Fibroblast of skin of right biceps (primary cell): ENCODE data around the gene HNRNPC.
"Not testable (repeated sequence)": the region's sequence is repeated elsewhere in the genome, so short reads cannot be mapped to it uniquely, and the experiment has no call there.

Source experiments
- DNase-seq: peaks from one replicate; pipeline ENCODE4 v3.0.0-alpha.2; 2013

HNRNPC gene

GRCh38 chr14:21269252-21270046 is at the start of gene HNRNPC:
TSS of gene HNRNPC (minus strand) at chr14:21269442. CDS start at chr14:21234193, 35,249 bp downstream.
- DNase-seq, result peak; percentile 100

GRCh38 chr14:21317398-21317797 is 48.2 kb upstream of the HNRNPC start:
- DNase-seq, result no peak

DNA sequence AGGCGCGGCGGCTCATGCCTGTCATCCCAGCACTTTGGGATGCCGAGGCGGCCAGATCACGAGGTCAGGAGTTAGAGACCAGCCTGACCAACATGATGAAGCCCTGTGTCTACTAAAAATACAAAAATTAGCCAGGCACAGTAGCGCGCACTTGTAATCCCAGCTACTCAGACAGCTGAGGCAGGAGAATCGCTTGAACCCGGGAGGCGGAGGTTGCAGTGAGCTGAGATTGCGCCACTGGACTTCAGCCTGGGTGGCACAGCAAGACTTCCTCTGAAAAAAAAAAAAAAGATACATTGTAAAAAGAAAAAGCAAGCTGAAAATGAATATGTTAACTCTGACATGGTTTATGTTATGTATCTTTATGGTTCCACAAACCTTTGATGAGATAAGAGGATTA is 44.3 kb upstream of the HNRNPC start:
- DNase-seq, result no peak

GRCh38 chr14:21311614-21312013 is 42.4 kb upstream of the HNRNPC start:
- no peak for DNase-seq

GRCh38 chr14:21309956-21310355 is 40.7 kb upstream of the HNRNPC start:
- DNase-seq, result no peak

- DNase-seq, result no peak
Measured at GRCh38 chr14:21309238-21309636, 40.0 kb upstream of the HNRNPC start.

GRCh38 chr14:21308479-21309237 is 39.4 kb upstream of the HNRNPC start:
- peak; percentile 51 for DNase-seq

- DNase-seq, result no peak
Measured at GRCh38 chr14:21308132-21308478, 38.9 kb upstream of the HNRNPC start.

DNA sequence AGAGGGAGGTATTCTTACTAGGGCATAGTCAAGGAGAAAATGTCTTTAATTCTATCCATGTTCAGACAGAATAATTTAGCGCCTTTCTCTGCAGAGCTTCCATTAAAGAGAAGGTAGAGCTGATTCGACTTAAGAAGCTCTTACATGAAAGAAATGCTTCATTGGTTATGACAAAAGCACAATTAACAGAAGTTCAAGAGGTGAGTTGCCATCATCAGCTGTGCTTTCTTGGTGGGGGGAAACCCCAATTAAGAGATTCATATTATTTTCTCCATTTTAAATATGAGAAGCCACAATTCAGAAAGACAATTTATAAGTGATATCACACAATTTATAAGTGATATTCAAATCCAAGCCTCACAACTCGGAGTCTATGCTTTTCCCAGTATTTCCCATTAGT is 38.4 kb upstream of the HNRNPC start:
- DNase-seq, result no peak

DNA sequence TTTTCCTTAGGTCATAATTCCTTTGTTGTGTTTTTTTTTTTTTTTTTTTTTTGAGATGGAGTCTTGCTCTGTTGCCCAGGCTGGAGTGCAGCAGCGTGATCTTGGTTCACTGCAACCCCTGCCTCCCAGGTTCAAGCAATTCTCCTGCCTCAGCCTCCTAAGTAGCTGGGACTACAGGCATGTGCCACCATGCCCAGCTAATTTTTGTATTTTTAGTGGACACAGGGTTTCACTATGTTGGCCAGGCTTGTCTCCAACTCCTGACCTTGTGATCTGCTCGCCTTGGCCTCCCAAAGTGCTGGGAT is 33.5 kb upstream of the HNRNPC start:
- not testable (repeated sequence) for DNase-seq

GRCh38 chr14:21302013-21302835 is 33.0 kb upstream of the HNRNPC start:
- no peak for DNase-seq

GRCh38 chr14:21300892-21301291 is 31.6 kb upstream of the HNRNPC start:
- no peak for DNase-seq

GRCh38 chr14:21299562-21300130 is 30.4 kb upstream of the HNRNPC start:
- DNase-seq, result no peak

DNA sequence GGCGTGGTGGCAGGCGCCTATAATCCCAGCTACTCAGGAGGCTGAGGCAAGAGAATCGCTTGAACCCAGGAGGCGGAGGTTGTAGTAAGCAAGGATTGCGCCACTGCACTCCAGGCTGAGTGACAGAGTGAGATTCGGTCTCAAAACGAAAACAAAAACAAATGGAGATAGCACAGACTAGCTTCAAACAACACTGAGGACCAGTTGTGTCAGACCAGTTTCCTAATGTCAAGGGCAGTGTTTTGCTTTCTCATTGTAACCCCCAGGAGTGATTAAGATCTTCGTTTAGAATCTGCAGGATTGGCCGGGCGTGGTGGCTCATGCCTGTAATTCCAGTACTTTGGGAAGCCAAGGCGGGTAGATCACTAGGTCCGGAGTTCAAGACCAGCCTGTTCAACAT is 29.1 kb upstream of the HNRNPC start:
- no peak for DNase-seq

DNA sequence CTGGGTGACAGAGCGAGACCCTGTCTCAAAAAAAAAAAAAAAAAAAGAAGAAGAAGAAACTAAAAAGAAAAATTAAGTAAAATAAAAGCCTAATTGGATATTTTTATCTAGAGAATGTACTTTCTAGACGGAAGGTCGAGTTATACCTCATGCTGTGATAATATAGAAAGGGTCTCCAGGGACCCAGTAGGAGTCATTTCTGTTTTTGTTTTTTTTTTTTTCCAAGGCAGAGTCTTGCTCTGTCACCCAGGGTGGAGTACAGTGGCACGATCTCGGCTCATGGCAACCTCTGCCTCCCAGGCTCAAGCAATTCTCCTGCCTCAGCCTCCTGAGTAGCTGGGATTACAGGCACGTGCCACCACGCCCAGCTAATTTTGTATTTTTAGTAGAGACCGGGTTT is 24.8 kb upstream of the HNRNPC start:
- not testable (repeated sequence) for DNase-seq

GRCh38 chr14:21287168-21287567 is 17.9 kb upstream of the HNRNPC start:
- DNase-seq, result no peak

GRCh38 chr14:21286516-21286915 is 17.3 kb upstream of the HNRNPC start:
- not testable (repeated sequence) for DNase-seq

DNA sequence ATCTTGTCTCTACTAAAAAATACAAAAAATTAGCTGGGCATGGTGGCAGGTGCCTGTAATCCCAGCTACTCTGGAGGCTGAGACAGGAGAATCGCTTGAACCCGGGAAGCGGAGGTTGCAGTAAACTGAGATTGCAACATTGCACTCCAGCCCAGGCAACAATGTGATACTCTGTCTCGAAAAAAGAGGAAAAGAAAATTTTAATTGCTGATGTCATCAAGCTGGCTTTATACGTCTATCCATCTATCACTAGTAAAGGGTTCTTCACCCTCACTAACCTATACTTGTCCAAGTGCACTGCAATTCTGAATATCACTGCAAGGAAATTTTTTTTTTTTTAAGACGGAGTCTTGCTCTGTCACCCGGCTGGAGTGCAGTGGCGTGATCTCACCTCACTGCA is 12.7 kb upstream of the HNRNPC start:
- not testable (repeated sequence) for DNase-seq

GRCh38 chr14:21279783-21280182 is 10.5 kb upstream of the HNRNPC start, which contains the start of gene RPGRIP1:
TSS of gene RPGRIP1 (plus strand) at chr14:21280083. CDS start at chr14:21287977, 7,894 bp downstream.
- no peak for DNase-seq

DNA sequence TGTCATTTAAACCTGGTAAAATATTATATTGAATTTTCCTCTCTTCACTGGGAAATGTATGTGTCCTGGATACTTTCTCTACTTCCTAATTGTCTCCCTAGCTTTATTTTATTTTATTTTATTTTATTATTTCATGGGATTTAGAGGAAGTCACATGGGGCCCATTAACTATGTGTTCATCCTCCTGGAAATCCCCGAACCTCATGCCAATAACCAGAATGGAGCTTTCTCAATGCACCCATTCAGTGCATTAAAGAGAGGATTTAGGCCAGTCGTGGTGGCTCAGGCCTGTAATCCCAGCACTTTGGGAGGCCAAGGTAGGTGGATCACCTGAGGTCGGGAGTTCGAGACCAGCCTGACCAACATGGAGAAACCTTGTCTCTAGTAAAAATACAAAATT is 9.4 kb upstream of the HNRNPC start:
- DNase-seq, result no peak

DNA sequence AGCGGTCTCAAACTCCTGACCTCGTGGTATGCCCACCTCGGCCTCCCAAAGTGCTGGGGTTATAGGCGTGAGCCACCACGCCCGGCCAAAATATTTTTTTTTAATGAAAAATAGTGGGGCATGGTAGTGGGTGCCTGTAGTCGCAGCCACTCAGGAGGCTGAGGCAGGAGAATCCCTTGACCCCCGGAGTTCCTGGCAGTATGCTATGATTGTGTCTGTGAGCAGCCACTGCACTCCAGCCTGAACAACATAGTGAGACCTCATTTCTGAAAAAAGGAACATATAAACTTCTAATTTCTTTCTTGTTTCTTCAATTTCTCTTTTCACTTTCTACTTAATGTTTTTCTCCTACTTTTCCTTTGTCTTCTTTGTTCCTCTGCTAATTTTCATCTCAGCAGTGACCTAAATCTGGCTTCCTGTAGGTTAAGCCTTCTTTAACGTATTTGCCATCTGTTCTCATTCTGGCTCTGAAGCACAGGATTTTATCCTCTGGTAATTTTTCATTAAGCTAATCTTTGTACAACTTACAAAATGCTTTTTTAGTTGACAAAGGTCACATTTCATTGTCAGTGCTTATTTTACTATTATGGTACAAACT is 6.1 kb upstream of the HNRNPC start:
- DNase-seq, result no peak

DNA sequence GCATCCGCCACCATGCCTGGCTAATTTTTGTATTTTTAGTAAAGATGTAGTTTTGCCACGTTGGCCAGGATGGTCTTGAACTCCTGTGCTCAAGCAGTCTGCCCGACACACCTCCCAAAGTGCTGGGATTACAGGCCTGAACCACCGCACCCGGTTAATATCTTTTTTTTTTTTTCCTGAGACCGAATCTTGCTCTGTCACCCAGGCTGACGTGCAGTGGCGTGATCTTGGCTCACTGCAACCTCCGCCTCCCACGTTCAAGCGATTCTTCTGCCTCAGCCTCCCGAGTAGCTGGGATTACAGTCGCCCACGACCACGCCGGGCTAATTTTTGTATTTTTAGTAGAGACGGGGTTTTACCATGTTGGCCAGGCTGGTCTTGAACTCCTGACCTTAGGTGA is 3.4 kb upstream of the HNRNPC start:
- not testable (repeated sequence) for DNase-seq
